Measurements from ENCODE around the gene RNF213.

DNA sequence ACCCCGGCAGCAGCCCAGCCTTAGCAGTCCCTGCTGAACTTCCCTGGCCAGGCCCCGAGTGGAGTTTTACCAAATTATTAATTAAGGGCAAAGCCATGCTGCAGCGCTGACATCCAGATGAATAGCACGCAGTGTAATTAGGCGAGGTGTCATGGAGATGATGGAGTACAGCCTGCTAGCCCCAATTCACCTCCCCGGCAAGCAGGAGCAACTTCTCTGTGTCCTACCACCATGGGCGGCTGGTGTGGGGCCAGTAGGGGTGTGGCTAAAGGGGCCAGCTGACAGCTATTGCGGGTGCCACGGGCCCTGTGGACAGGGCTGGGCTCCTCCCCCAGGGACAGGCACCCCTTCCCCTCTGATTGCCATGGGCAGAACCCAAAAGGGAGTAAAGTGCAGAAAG lies 178.8 kb downstream of the RNF213 start:
- TF ChIP-seq KLF8 (tag by site-specific recombination; IDR thresholded peaks at IDR 0.05) (no peak), ZFP41 (tag by site-specific recombination; IDR thresholded peaks at IDR 0.05; ENCODE audit: borderline replicate concordance) (no peak), ZNF76 (tag by site-specific recombination; IDR thresholded peaks at IDR 0.05; ENCODE audit: borderline replicate concordance, low read depth) (no peak), ZNF274 (IDR thresholded peaks at IDR 0.05; ENCODE audit: low read length) (no peak), ZNF274 (tag by site-specific recombination; IDR thresholded peaks at IDR 0.05; ENCODE audit: borderline replicate concordance) (no peak)
- TF ChIP-seq, protein P1, sequence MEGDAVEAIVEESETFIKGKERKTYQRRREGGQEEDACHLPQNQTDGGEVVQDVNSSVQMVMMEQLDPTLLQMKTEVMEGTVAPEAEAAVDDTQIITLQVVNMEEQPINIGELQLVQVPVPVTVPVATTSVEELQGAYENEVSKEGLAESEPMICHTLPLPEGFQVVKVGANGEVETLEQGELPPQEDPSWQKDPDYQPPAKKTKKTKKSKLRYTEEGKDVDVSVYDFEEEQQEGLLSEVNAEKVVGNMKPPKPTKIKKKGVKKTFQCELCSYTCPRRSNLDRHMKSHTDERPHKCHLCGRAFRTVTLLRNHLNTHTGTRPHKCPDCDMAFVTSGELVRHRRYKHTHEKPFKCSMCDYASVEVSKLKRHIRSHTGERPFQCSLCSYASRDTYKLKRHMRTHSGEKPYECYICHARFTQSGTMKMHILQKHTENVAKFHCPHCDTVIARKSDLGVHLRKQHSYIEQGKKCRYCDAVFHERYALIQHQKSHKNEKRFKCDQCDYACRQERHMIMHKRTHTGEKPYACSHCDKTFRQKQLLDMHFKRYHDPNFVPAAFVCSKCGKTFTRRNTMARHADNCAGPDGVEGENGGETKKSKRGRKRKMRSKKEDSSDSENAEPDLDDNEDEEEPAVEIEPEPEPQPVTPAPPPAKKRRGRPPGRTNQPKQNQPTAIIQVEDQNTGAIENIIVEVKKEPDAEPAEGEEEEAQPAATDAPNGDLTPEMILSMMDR (tag by site-specific recombination; IDR thresholded peaks at IDR 0.05), result no peak

Data from HEK293 (cell line).